Neural cell (in vitro differentiated cells): Measurements from ENCODE around the gene GRID2IP.

Experiments used
- CTCF ChIP-seq: fragments of 450-650 bp; IDR thresholded peaks from 2 replicates; pipeline ENCODE4 v1.5.1; 2014; ENCODE audit warnings: antibody characterized with exemption, mild to moderate bottlenecking, moderate library complexity; ENCODE audit not compliant: poor library complexity, severe bottlenecking
- EZH2 ChIP-seq: fragments of 200-600, 300-800 bp; shearing (Covaris generic), sonication (generic); IDR thresholded peaks from 2 replicates; pipeline ENCODE4 v1.6.1; 2014; ENCODE audit warnings: antibody characterized with exemption, low read length, borderline replicate concordance, mild to moderate bottlenecking; ENCODE audit not compliant: insufficient read depth, poor library complexity, severe bottlenecking
- MXI1 ChIP-seq: fragments of 450-650 bp; conservative IDR thresholded peaks from 2 replicates; pipeline ENCODE4 v1.6.1; 2014; ENCODE audit warnings: antibody characterized with exemption, mild to moderate bottlenecking; ENCODE audit not compliant: poor library complexity, severe bottlenecking
- TAF1 ChIP-seq: IDR thresholded peaks from 2 replicates; pipeline ENCODE4 v1.6.1; 2012; ENCODE audit warnings: low read depth

GRCh38 chr7:6530626-6531491, 20.4 kb downstream of the GRID2IP start:
- no peak for TF ChIP-seq CTCF
- TF ChIP-seq MXI1: no peak
- TF ChIP-seq EZH2: peak; percentile 72
- TF ChIP-seq TAF1: no peak
